ENCODE results near the gene PTPRU. TPM values are rescaled to one million over a fixed set of nuclear protein-coding genes. Genes with fewer than 3 reads are reported as not detected.

Gene PTPRU
- total RNA-seq, 4 donors from 2014 or later = 5.6 to 9.7 (median 7.4) TPM

DNA sequence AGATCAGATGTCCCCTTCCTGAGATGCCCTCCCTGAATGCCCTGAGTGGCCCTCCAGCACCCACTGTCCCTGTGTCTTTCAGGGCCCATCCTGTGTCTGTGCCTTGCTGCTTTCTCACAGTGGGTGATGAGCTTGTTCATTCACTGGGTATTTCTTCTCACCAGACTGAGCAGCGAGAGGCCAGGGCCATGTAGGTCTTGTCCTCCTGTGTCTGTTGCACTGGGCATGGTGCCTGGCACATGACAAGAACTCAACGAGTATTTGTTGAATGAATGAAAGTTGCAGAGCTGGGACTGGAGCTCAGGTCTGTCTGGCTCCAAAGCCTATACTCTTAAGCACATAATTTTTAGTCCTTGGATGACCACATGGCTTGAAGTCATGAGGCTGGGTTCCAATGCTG lies 93.8 kb downstream of the PTPRU start:
- H3K4me1 ChIP-seq = no peaks in the 10 kb centered on the region
- H3K36me3 ChIP-seq = no peaks in the 10 kb centered on the region
- H3K27ac ChIP-seq = no peak overlapping the region
- no peak overlapping the region for H3K4me3 ChIP-seq
- 71% methylated on average over 2 of the region's 2 CpGs; no CpG with 5 or more reads in 1 of the 2 donors for WGBS, 2 donors (ENCODE audit: low coverage in 1 of 2)
- intact Hi-C loops (cut with DNase I; ENCODE audit: low total_unique reads) (no loop called here), in situ Hi-C loops (cut with MboI; ENCODE audit: low pct_ligation_motif_present in 1 of 4, low pct_unique_long_range_greater_than_20kb in 1 of 4, low sequenced_read_pairs in 3 of 4) (no loop called here)
- DNase-seq = no peak
- TF ChIP-seq, protein P1, sequence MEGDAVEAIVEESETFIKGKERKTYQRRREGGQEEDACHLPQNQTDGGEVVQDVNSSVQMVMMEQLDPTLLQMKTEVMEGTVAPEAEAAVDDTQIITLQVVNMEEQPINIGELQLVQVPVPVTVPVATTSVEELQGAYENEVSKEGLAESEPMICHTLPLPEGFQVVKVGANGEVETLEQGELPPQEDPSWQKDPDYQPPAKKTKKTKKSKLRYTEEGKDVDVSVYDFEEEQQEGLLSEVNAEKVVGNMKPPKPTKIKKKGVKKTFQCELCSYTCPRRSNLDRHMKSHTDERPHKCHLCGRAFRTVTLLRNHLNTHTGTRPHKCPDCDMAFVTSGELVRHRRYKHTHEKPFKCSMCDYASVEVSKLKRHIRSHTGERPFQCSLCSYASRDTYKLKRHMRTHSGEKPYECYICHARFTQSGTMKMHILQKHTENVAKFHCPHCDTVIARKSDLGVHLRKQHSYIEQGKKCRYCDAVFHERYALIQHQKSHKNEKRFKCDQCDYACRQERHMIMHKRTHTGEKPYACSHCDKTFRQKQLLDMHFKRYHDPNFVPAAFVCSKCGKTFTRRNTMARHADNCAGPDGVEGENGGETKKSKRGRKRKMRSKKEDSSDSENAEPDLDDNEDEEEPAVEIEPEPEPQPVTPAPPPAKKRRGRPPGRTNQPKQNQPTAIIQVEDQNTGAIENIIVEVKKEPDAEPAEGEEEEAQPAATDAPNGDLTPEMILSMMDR (IDR thresholded peaks at IDR 0.05) = no peak
- TF ChIP-seq POLR2AphosphoS5 (IDR thresholded peaks at IDR 0.05) (no peak), POLR2A (IDR thresholded peaks at IDR 0.05) (no peak), EP300 (IDR thresholded peaks at IDR 0.05; ENCODE audit: low read depth) (no peak)
- H3K27me3 ChIP-seq = no peaks in the 10 kb centered on the region
- H3K9me3 ChIP-seq = no peaks in the 10 kb centered on the region

DNA sequence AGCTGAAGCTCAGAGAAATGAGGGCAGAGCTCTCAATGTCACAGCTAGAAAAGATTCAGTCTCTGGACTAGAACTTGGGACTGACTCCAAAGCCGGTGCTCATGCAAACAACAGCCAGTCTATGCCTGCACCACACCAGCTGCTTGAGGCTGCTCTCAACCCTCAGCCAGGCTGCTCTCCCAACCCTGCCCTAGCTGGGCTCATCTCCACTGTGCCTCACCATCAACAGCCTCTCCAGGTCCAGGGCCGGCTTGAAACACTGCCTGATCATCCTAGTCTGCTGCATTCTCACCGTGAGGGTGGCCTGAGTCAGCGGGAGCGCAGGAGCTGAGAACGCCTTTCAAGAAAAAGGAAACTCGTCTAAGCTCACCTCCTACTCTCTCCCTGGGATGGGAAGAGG lies 94.5 kb downstream of the PTPRU start:
- no peaks in the 10 kb centered on the region for H3K9me3 ChIP-seq
- peaks cover 2% of the 10 kb centered on the region for H3K27me3 ChIP-seq
- WGBS, 2 donors (ENCODE audit: low coverage in 1 of 2) = 78 to 83% methylated on average over 1 to 7 of the region's 7 CpGs
- TF ChIP-seq POLR2AphosphoS5 (IDR thresholded peaks at IDR 0.05) (no peak), EP300 (IDR thresholded peaks at IDR 0.05; ENCODE audit: low read depth) (no peak), POLR2A (IDR thresholded peaks at IDR 0.05) (no peak)
- TF ChIP-seq, protein P1 (IDR thresholded peaks at IDR 0.05) = no peak
- no peaks in the 10 kb centered on the region for H3K4me1 ChIP-seq
- intact Hi-C loops (cut with DNase I; ENCODE audit: low total_unique reads) = no loop called here
- no peak overlapping the region for H3K4me3 ChIP-seq
- no peak overlapping the region for H3K27ac ChIP-seq
- DNase-seq = no peak
- H3K36me3 ChIP-seq = no peaks in the 10 kb centered on the region
- in situ Hi-C loops (cut with MboI; ENCODE audit: low pct_ligation_motif_present in 1 of 4, low pct_unique_long_range_greater_than_20kb in 1 of 4, low sequenced_read_pairs in 3 of 4) = no loop called here

DNA sequence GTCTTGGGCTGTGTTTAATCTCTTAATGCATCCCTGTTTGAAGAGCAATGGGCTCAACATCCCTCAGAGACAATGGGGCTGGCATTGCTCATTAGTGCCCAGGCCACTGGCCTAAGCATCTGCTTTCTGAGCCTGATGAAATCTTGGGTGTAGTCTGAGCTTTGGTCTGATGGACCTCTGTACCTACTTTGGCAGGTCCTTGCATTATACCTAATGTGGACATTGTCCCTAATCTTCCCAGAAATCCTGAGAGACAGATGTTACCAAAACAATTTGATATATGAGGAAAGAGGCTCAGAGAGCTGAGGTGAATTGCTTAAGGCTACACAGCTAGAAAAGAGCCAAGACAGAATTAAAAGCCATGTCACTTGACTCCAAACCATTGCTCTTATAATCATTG lies 95.0 kb downstream of the PTPRU start:
- H3K9me3 ChIP-seq = no peaks in the 10 kb centered on the region
- H3K4me3 ChIP-seq = no peak overlapping the region
- TF ChIP-seq POLR2AphosphoS5 (IDR thresholded peaks at IDR 0.05) (no peak), EP300 (IDR thresholded peaks at IDR 0.05; ENCODE audit: low read depth) (no peak), POLR2A (IDR thresholded peaks at IDR 0.05) (no peak)
- H3K36me3 ChIP-seq = no peaks in the 10 kb centered on the region
- H3K4me1 ChIP-seq = no peaks in the 10 kb centered on the region
- DNase-seq = no peak
- H3K27ac ChIP-seq = no peak overlapping the region
- H3K27me3 ChIP-seq = peaks cover 3% of the 10 kb centered on the region
- intact Hi-C loops (cut with DNase I; ENCODE audit: low total_unique reads) (no loop called here), in situ Hi-C loops (cut with MboI; ENCODE audit: low pct_ligation_motif_present in 1 of 4, low pct_unique_long_range_greater_than_20kb in 1 of 4, low sequenced_read_pairs in 3 of 4) (no loop called here)

DNA sequence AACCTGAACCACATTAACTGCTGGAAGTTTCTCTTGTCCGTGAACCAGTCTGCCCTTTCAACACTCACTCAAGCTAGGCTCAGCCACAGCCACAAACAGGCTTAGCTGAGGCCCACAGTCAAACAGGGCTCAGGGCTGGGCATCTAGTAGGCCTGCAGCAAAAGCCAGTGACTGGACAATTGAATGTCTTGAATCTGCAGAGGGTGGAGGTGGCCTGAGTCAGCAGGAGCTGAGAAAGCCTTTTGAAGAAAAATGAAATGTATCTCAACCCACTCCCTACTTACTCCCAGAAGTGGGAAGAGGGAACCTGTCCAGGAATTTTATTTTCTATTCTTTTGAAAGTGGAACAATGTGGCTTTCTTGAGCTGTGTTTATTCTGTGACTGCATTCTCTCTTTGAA lies 95.4 kb downstream of the PTPRU start:
- WGBS, 2 donors (ENCODE audit: low coverage in 1 of 2) = 65% methylated on average over 1 of the region's 1 CpG; no CpG with 5 or more reads in 1 of the 2 donors
- TF ChIP-seq, protein P1 (IDR thresholded peaks at IDR 0.05) = no peak
- no peak for TF ChIP-seq POLR2A (IDR thresholded peaks at IDR 0.05)
- TF ChIP-seq EP300 (IDR thresholded peaks at IDR 0.05; ENCODE audit: low read depth) = no peak
- no peak for TF ChIP-seq POLR2AphosphoS5 (IDR thresholded peaks at IDR 0.05)
- no peak overlapping the region for H3K4me3 ChIP-seq
- H3K9me3 ChIP-seq = no peaks in the 10 kb centered on the region
- H3K27me3 ChIP-seq = peaks cover 3% of the 10 kb centered on the region
- H3K4me1 ChIP-seq = no peaks in the 10 kb centered on the region
- H3K36me3 ChIP-seq = no peaks in the 10 kb centered on the region
- no peak for DNase-seq
- in situ Hi-C loops (cut with MboI; ENCODE audit: low pct_ligation_motif_present in 1 of 4, low pct_unique_long_range_greater_than_20kb in 1 of 4, low sequenced_read_pairs in 3 of 4) (no loop called here), intact Hi-C loops (cut with DNase I; ENCODE audit: low total_unique reads) (no loop called here)
- H3K27ac ChIP-seq = no peak overlapping the region

DNA sequence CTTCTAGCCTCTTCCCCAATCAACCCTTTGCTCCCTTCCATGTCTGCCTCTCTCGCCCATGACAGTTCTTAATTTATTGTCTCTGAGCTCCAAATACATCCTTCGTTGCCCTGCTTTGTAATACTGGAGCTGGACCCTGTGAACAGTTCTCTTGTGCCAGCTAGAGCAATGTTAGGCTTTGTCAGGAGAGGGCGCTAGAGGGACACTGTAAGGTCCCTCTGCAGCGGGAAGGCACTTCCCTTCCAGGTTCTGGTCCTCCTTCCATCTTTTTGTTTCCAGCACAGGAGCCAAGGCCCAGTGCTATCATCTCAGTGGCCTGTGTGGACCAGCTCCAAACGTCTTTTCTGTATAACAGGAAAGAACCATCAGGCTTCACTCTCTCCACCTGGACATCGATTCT lies 95.9 kb downstream of the PTPRU start:
- Histone ChIP-seq H3K4me1 (no peaks in the 10 kb centered on the region), H3K36me3 (no peaks in the 10 kb centered on the region), H3K4me3 (no peak overlapping the region), H3K27ac (no peak overlapping the region), H3K27me3 (peaks cover 3% of the 10 kb centered on the region), H3K9me3 (no peaks in the 10 kb centered on the region)
- TF ChIP-seq POLR2A (IDR thresholded peaks at IDR 0.05) = no peak
- TF ChIP-seq, protein P1 (IDR thresholded peaks at IDR 0.05) = peak; percentile 11 to 35 (median 28)
- DNase-seq = peak; percentile 24
- intact Hi-C loops (cut with DNase I; ENCODE audit: low total_unique reads) (no loop called here), in situ Hi-C loops (cut with MboI; ENCODE audit: low pct_ligation_motif_present in 1 of 4, low pct_unique_long_range_greater_than_20kb in 1 of 4, low sequenced_read_pairs in 3 of 4) (no loop called here)
- WGBS, 2 donors (ENCODE audit: low coverage in 1 of 2) = 47 to 73% methylated on average over 2 to 6 of the region's 6 CpGs

All from transverse colon (tissue), 4 donors.